Stimulated activated CD4-positive, alpha-beta T cell treated with anti-CD3 and anti-CD28 coated beads, Interleukin-2, amount 100 ng/mL, for 48 hours (primary cell): ENCODE data around the gene COIL.

Experiments
- DNase-seq, 2 donors: peaks; one replicate each; pipeline ENCODE4 v3.0.0-alpha.2; 2020

The COIL gene

DNA sequence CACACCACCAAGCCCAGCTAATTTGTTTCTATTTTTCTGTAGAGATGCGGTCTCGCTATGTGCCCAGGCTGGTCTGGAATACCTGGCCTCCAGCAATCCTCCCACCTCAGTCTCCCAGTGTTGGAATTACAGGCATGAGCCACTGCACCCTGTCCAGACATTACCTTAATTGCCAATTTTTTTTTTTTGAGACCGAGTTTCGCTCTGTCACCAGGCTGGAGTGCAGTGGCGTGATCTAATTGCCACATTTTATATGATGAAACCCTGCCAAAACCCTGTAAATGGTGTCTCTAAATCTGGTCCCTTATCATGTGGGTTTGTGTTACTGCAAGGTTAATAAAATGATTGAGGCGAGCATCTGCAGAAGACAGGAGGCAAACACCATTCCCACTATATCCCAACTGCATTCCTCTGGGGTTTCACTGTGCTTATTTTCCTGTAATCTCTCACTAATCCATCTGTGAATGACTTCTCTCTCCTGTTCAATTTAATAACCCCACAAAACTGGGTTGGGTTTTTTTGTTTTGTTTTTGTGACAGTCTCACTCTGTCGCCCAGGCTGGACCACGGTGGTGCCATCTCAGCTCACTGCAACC, 27.6 kb downstream of the COIL start:
- no peak for DNase-seq

DNA sequence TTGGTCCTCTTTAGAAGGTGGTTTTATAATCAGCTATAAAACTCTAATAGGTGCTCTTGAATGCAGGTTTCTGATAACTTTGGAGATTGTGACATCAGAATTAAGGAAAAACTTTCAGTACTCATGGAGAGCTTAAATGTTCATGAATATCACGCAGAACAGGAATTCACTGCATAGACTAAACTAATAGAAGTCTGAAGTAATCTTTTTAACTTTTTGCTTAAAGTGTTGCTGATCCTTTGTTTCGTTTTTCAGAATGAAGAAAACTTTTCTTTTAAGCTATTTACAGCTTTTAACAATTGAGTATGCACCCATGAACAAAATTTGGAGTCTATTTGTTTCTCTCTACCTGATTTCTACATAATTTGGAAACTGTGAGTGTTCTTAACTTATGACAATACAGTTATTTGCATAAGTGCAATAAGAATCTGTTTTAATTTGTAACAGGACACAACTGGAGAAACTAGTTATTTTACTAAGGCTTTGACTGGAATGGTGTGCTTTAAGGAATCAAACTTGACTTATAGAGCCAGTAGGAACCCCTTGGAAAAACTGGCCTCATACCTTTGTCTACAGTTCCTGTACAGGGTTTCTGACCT, 30.0 kb downstream of the COIL start:
- no peak for DNase-seq

DNA sequence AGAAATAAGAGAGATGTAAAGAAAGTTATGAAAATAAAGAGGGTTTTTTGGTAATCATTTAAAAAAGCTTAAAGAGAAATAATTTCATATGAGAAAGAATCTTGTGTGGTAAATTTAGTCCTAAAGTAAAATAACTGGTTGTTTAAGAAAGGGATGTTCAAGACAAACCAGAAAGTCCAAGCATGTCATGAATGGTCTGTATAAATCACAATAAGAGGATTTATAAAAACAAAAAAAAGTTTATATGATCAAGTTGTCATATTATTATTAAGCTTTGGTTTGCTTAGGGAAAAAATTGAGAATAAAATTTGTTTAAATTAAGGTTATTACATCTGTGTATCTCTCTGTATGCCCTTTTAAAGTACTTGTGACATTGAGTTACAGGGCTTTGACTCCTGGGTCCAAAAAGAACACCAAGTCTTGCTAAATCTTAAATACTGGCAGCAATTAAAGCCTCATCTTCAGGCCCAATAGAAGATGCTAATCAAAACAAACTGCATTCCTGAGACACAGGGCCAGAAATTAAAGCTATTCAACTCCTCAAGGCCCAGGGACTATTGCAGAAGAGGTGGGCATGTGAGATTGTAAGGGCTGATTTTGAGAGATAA, 31.4 kb downstream of the COIL start:
- no peak for DNase-seq

- DNase-seq = no peak
Observed at GRCh38 chr17:56928586-56928985, 32.3 kb downstream of the COIL start.

DNA sequence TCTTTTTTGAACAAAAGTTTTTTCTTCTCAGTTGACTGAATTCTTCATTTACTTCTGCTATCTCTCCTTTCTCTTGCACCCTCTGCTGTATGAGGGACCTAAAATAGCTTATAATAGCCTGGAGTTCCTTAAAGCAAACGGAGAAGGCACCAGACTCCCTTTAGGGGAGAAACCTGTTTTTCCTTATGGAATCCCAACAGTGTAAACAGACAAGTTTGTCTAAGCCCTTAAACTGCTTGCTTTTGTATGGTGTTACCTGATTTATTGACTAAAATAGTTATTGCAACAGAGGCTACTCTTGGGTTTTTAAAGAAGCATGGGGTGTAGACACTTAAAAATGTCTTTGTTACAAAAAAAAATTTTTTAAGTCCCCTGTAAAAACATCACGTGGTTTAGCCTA, 34.1 kb downstream of the COIL start:
- no peak for DNase-seq

- no peak for DNase-seq
Observed at GRCh38 chr17:56926270-56926669, 34.6 kb downstream of the COIL start.

- DNase-seq = no peak
Observed at GRCh38 chr17:56925088-56925487, 35.8 kb downstream of the COIL start.

DNA sequence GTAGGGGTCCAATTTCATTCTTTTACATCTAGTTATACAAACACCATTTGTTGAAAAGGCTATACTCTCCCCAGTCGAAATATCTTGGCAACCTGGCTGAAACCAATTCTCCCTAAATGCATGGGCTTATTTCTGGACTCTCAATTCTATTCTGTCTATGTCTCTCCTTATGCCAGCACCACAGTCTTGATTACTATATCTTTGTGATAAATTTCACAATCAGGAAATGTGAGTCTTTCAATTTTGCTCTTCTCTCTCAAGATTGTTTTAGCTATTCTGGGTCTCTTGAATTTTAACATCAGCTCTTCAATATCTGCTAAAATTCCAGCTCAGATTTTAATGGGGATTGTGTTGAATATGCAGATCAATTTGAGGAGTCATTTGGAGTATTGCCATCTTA, 41.1 kb downstream of the COIL start:
- no peak for DNase-seq

- no peak for DNase-seq
Observed at GRCh38 chr17:56918916-56919315, 41.9 kb downstream of the COIL start.

GRCh38 chr17:56917559-56918296, 43.1 kb downstream of the COIL start:
- no peak for DNase-seq

DNA sequence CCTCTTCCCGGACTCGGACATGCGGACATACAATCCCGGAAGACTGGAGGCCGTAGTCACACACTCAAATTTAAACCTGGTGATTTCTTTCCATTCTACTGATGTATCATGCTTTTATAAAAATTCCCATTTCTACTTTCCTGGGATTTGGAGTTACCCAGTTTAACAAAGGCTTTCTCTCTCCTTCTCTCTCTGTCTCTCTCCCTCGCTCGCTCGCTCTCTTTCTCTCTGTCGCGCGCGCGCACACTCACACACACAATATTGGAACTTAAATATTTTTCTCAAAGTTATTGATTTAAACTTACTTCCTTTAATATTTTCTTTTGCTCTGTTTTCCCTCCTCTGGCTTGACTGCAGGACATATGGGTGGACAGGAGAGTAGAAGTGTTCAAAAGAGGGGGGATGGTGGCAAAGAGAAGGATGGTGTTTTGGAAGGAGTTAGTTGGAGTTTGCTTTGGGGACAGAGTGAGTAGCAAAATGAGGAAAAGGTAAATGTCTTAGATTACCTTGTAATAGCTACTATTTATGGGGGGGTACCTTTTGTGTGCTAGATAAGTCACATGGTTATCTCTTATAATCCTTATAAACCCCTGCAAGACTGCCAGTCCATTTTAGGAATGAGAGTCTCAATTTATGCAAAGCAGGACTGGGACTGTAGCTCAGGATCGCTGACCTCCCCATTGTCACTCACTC, 46.1 kb downstream of the COIL start:
- DNase-seq = no peak

DNA sequence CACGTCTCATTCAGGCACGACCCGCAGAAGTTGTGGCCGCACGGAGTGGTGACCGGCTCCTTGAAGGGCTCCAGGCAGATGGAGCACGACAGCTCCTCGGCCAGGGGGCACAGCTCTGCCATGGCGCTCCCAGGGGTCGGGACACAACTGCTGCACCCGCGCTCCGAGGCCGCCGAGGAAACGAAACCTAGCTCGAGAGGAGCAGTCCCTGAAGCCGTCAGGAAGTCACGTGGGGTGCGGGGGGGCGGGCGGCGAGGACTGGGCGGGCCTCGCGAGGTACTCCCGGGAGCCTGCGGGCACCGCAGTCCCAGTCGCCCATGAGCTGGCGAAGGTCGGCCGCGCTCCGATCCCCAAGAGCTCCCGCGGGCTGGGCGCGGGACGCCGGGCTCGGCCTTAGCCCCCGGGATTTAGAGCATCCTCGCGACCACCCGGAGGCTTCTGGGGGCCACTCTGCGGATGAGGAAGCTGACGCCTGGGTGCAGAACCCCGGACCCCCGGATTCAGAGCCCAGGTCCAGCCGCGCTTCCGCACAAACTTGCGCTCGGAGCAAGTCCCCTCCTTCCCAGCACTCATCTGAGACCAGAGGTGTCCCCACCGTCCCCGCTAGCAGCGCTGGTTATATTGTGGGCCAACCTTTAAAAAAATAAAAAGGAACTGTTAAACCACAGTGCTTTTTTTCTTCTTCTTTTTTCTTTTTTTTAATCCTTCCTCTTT, 46.8 kb downstream of the COIL start, which contains the start of gene TRIM25:
TRIM25 (minus strand) TSS at position 183 of the 714 bp plus-strand sequence; CDS start at position 122, 61 bp downstream.
- DNase-seq = peak; percentile 82 to 84

GRCh38 chr17:56913353-56913866, 47.4 kb downstream of the COIL start:
- DNase-seq = no peak

GRCh38 chr17:56913000-56913311, 47.9 kb downstream of the COIL start:
- no peak for DNase-seq

DNA sequence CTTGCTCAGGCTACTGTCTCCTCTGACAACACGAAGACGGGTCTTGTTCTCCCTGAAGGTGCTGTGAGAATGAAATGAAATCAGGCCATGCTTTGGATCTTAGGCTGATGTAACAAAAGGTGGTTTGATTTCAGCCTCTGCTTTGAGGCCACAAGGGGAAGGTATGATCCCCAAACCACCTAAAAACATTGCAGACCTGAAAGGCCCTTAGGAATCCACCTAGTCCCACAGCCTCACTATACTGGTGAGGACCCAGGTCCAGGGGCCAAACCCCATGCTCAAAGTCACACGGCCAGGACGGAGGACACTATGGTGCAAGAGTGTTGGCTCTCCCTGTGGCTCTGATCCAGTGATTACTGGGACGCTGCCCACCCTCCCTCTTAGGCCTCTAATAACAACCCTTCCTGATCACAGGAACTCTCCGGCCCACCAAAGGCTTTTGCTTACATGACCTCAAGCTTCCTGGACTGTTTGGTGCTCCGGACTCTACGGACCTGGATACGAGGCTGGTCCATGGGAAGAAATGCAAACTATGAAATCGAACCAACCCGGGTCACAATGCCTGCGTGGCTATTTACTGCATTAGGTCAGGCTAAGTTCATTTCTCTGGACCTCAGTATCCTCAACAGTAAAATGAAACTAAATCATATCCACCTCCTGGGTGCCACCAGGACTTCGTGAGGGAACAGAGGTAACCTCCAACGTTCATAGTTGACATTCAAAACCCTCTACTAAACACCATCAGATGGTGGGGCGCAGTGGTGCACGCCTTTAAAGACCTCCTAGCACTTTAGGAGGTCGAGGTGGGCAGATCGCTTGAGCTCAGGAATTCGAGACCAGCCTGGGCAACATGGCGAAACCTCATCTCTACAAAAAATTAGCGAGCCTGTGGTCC, 48.5 kb downstream of the COIL start:
- DNase-seq = no peak

- no peak for DNase-seq
Observed at GRCh38 chr17:56910509-56911235, 50.2 kb downstream of the COIL start.

- DNase-seq = no peak
Observed at GRCh38 chr17:56909742-56910508, 50.9 kb downstream of the COIL start.

DNA sequence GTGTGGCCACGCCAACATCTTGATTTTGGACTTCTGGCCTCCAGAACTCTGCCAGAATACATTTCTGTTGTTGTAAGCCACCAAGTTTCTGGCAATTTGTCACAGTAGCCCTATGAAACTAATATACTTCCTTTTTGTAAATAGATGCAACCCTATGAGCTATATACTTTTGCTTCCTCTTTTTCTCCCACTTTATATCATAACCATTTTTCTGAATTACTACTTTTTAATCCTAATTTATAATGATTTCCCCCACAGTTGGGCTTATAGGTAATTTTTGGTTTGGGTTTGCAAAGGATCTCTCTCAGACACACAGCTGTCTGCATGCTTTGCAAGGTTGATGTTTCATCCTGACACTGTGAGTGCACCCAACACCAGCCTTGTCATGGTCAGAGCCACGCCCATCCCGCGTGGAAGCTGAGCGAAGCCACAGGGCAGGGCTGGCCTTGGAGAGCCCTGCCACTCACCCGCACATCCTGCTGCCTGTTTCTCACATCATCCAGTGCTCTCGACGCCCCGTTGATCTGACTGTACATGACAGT, 52.8 kb downstream of the COIL start:
- DNase-seq = no peak

DNA sequence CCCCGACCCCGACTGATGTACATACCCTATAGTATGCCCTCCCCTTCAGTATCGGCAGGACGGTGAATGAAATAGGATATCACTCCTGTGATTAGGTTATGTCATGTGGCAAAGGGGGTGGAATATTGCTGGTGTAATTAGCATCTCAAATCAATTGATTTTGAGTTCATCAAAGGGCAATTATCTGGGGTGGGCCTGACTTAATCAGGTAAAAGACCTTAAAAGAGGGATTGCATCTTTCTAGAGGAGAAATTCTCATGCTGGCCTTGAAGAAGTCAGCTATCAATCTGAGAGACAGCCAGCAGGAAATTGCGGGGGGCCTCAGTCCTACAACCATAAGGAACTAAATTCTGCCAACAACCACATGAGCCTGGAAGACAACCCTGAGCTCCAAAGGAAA, 57.3 kb downstream of the COIL start:
- no peak for DNase-seq

- DNase-seq = no peak
Observed at GRCh38 chr17:56902348-56902747, 58.5 kb downstream of the COIL start.
